Activated CD4-positive, CD25-positive, alpha-beta regulatory T cell treated with anti-CD3 and anti-CD28 coated beads, Interleukin-2, amount 50 U/mL, for 24 hours (primary cell): ENCODE data around the gene TMEM100.

Experiments
- ATAC-seq, 2 donors: fragments of 150-1000 bp; cut with Tn5 transposase; one replicate each; pipeline ENCODE4 v1.10.0; 2021; ENCODE audit warnings: mild to moderate bottlenecking in 1 of 2, moderate library complexity in 1 of 2

Gene TMEM100, protein sequence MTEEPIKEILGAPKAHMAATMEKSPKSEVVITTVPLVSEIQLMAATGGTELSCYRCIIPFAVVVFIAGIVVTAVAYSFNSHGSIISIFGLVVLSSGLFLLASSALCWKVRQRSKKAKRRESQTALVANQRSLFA

DNA sequence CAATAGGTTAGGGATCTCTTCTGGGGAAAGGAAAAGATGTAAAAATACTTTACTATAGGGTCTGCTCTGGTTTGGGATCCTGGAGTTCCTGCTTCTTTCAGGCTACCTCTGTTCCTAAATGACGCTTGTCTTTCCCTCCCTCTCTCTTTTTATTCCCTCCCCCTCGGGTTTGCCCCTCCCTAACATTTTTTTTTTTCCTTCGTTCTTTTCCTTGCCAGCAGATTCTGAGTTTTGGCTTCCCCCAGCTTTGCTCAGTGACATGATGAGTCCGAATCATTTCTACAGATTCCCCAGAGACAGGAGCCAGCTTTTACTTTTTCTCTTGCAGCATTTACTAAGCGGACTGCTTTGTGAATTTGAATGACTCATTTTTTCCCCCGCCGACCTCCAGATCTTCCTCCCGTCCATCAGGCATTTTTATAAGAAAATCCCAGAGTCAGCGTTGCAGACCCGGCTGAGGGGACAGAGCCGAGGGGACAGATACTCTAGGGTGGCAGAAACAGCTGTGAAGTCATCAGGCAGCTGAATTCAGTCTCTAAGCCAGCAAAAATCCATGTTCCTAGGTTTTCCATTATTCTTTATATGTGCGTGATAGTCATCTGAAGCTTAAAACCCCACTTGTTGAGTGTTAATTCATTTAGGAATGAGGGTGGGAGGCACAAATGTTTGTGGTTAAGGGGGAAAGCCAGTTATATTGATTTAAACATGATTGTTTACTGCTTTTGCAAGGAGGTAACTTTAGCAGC is at the start of gene TMEM100:
TSS of gene TMEM100 (minus strand) at position 123 of the 746 bp plus-strand sequence. CDS start 1,794 bp downstream, outside the sequence.
- ATAC-seq, result no peak

DNA sequence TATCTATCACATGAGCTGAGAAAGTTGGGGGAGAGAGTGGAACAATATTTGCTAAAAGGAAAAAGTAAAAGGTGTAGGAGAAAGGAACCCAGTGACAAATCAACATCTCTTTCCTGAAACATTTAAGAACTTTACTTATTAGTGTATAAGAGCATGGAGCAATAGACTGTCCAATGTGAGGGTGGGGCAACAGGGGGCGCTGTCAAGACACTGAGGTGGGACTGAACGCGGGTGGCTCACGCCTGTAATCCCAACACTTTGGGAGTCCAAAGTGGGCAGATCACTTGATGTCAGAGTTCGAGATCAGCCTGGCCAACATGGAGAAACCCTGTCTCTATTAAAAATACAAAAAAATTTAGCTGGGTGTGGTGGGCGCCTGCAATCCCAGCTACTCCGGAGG is 49.4 kb upstream of the TMEM100 start:
- ATAC-seq, result no peak

DNA sequence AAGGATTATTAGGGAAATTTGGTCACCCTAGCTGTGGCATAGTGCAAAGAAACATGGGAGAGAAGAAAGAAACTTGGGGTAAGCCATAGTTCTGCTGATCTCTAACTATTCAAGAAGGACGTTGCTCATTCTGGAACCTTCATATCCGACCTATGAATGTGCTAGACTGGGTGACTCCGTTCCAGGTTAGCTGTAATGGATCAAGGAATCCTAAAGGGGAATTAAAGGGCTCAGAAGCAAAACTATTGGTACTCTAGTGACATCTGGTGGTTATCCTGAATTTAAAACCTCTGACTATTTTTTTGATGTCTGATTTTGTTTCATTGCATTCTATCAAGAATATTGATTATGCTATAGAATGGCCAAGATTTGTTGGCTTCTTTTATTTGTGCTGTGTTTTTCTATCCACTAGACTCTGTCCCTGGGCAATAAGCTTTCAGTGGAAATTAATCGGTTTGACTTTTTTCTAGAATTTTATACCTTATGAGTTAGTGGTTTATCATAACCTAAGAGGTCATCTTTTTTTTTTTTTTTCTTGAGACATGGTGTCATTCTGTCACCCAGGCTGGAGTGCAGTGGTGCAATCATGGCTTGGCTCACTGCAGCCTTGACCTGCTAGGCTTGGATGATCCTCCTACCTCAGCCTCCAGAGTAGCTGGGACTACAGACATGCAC is 47.7 kb upstream of the TMEM100 start:
- no peak for ATAC-seq

DNA sequence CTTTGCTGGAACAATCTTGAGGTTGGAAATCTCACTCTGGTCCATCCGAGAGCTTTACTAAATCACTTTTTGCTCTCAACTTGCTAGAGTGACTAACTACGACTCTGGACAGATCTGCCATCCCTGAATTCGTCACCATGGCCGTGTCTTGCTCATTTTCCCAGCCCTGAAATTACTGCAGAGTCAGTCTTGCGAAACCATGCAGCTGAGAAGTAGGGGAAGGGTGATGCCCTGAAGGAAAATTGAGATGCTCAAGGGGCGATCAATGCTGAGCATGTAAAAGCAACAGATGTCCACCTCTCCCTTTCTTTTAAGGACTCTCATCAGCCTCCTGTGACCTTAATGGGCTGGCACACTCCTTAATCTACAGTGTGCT is 46.9 kb upstream of the TMEM100 start:
- no peak for ATAC-seq

DNA sequence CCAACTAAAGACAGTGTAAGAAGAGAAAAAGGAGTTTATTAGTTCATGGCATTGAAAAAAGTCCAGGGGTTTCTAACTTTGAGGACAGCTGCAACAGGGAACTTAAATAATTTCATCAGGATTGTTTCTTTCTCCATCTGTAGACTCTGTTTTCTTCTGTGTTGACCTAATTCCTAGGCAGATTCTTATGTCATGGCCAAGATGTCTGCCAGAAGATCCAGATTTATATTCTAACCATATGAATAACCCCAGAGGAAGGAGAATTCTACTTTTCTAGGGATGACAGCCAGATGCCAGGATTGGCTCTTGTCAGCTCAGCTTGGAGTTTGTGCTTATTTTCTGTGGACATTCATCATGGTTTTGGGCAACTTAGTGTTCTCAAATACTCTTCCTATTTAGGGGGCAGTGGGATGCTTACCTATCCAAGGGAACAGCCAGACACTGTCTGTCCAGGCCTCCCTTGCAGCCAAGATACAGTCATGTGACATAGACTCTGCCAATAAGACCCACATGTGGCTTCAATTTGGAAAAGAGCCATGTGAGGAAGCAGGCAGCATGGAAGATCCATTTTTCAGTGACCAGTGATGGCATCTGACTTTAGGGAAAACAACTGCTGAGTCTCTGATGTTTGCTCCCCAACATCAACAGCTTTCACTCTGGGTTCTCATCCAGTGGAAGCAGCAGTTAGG is 46.4 kb upstream of the TMEM100 start:
- no peak for ATAC-seq

DNA sequence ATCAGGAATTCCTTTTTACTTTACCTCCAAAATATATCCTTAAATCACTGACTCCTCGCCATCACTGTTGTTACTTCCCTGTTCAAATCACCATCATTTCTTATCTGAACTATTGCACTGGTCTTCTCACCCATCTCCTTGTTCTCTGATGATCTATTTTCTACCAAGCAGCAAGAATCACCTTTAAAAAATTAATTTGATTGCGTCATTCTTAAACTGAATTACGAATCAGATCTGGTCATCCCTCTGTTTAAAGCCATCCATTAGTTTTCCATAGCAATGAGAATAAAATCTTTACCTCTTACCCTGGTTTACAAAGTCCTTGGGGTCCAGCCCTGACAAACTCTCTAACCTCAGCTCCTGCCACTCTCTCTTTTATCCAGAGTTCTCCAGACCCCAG is 42.8 kb upstream of the TMEM100 start:
- ATAC-seq, result no peak

DNA sequence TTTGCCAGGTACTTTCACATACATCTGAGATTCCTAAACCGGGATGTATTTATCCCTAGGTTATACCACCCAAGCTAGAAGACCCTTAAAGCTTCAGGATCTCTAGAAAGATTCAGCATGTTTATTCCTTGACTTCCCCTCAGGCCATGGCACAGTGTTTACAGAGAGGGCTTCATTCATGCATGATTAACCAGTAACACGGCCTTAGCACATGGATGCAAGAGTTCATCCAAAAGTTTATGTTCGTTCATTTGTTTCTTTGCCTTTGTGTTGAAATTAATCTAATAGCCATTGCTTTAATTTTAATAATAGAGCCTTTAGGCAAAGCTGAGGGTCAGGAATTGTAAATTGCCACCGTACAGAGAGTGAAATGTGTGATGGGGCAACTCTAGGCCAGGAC is 41.9 kb upstream of the TMEM100 start:
- no peak for ATAC-seq

DNA sequence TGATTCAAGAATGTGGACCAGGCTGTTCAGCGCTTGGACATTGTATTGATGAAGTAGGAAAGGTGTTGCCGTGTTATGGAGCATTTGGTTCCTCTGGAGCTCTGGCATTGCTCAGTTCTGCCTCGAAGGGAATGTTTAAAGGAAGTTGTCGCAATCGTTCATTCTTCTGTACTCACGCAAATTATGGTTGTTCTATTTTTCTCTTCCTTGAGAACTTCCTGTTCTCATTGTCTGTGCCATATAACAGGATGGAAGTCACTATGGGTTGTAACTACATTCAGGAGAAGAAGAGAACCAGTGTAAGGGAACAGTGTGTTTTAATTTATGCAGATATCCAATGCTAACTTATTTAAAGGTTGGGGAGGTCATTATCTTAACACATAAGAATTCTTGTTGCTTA is 41.2 kb upstream of the TMEM100 start:
- ATAC-seq, result no peak

DNA sequence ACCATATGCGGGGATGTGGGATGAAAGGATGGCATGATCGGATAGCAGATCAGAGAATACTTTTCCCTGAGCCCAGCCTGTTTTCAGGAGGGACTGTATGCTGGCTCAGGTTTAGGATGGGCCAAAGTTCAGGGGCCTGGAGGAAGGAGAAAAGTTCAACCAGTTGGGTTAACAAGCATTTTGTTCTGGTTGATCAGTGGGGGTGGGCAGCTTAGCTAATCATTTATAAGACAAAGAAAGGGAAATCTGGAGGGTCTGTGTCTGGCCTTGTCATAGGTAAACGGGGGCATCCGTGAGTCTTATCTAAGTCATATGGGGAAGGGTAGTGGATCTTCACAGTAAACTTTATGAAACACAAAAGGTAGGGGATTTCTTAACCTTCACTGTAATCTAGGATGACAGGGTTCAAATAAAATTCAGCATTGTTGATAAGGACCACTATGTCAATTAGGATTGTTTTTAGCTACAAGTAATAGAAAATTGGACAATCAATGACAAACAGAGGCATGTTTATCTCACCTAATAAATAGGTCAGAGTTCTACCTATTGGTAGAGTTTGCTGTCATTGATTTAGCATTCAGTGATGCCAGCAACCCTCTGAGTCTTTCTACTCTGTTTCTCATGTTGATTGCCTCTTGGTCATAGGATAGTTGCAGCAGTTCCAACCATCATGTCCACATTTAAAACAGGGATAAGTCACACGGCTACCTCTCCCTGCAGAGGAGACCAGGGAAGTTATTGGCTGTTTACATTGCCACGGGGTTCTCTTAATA is 39.6 kb upstream of the TMEM100 start:
- ATAC-seq, result no peak

DNA sequence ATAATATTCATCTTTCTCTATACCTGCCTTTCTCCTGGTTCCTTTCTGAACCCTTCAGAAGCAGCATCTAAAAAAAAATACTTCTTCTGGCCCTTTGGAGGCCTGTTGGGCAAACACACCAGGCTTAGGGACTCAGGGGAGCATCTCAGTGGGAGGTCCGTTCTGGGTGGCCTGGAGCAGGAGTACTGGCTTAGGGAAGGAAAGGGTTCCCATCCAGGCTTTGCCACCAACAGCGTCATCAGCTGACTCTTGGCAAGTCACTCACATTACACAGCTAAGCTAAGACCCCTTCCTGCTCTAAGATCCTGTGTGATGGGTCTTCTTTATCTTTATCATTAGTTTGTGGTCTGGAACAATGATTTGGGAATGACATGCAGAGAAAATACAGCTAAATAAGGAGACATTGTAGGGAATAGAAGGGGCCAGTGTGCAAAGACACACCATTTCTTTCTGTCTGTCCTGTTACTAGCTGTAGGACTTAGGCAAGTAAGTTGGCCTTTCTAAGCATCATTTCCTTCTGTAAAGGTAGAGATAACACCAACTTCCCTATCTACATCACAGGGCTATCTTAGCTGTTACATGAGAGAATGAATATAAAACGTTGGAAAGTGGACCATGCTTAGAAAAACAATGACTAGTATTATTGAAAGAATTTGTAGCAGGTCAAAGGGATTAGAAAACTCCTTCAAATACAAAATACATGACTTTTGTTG is 38.1 kb upstream of the TMEM100 start:
- no peak for ATAC-seq

DNA sequence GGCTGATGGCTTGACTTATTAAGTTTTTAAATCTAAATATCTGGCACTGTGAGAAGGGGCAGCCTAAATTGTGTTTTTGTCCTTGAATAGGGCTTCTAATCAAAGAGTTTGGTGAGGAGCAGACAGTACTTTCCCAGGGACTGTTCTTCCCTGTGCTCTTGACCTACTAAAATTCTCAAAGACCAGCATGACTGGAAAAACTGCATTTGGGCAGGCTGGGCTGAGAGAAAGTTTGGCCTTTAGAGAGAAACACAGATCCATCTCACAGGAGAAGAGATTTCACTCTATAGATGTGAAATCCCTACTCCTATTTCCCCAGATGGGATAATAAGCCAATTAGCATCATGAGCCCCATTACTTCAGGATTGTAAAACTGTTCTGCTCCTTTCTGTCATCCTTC is 35.5 kb upstream of the TMEM100 start:
- no peak for ATAC-seq

DNA sequence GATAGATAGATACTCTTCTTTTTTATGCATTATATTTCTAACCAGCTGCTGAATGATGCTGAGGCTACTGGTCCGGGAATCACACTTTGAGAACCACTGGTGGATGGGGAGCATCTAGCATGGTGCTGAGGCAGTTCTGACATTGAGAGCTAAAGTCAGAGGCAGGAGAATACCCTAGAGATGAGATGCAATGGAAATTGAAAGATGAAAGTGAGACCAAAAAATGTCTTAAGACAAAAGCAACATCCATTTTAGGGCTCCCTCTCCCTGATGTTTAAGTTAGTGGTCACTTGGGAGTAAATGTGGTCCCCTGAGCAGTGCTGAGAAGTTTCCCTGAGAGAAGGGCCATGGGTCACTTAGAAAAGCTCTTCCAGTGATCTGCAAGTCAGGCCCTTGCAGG is 35.0 kb upstream of the TMEM100 start:
- ATAC-seq, result no peak

DNA sequence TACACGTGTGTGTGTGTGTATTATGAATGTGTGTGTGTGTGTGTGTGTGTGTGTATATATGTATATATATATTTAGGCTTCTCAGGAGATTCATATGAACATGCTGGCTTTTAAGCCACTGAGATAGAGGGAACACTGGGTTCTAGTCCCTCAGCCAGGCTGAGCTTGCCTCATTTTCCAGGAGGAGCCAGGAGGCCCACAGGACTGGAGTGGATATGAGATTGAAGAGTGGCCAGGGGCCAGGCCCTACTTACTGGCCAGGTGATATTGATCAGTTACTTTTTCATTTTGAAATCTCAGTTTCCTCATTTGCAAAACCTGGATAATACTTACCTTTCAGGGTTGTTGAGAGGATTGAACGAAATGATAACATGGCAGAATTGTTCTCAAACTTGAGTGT is 34.0 kb upstream of the TMEM100 start:
- no peak for ATAC-seq

DNA sequence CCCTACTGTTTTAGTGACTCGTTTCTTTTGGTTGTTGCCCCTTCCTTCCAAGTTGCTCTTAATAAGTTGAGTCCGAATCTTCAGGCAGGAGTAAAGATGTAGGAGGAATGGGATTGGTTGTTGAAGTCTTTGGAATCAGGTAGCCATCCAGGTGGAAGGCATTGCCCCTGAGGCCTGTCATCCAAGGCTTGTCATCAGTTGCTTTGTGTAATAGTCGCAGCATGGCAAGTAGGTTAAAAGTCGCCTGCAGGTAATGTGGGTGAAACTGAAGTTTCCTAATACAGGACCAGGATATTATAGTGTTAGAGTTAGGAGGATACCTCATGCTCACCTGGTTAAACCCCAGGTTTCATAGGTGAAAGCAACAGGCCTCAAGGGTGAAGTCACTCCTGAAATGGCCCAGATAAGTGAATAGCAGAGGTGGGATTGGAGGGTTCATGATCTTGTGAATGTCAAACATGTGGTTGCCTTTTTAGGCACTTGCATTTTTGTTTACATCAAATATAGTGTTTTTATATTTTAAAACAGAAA is 29.1 kb upstream of the TMEM100 start:
- ATAC-seq, result no peak

DNA sequence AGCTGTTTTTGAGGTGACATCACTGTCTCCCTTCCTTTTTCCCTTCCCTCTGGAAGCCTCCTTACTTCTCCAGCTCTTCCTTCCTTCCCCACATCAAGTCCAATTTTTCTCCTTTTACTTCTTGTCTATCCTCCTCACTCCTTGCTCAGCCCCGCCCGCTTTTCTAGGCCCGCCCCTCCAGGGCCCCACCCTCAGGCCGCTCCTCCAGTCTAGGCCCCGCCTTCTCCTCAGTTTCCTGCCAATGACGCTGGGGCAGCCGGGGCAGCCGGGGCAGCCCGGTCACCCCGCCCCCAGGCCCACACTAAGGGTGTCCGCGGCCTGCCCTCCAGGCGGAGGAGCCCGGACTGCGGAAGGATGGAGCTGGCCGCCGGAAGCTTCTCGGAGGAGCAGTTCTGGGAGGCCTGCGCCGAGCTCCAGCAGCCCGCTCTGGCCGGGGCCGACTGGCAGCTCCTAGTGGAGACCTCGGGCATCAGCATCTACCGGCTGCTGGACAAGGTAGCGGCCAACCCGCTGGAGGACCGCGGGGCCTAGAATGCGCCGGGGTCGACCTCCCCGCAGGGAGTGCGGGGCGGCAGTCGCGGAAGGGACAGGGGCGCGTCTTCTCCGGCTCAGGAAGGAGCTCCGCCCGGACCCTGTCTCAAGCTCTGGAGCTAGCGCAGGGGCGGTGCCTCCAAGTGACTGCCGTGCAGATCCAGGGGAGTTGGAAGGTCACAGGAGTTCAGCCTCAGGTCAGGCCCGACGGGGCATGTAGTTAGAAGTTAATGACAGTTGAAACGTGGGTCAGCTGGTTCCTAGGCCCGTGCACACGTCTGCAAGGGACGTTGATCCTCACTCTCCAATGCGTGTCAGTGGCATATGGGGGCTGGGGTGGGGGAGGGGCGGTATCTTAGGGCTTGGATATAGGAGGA is 28.3 kb upstream of the TMEM100 start, which contains the start of gene PCTP:
TSS of gene PCTP (plus strand) at position 302 of the 908 bp plus-strand sequence. CDS start at position 355, 53 bp downstream.
- ATAC-seq, result peak; percentile 96 to 97

DNA sequence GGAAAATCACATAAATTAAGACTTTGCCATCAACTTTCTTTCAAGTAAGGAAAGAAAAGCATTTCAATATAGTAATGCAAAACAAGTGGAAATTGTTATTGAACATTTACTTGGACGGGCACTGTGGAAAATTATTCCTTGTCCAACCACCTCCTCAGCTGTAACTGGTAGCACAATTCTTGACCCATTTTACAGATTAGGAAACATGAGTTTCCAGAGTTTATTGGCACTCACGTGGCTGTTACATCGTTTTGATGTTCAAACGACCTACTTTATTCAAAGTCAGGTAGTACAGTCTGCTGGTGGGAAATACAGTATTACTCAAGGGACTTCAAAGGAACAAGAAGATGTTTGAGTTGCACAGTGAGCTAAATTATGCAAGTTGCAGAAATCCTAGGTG is 27.3 kb upstream of the TMEM100 start:
- ATAC-seq, result no peak

DNA sequence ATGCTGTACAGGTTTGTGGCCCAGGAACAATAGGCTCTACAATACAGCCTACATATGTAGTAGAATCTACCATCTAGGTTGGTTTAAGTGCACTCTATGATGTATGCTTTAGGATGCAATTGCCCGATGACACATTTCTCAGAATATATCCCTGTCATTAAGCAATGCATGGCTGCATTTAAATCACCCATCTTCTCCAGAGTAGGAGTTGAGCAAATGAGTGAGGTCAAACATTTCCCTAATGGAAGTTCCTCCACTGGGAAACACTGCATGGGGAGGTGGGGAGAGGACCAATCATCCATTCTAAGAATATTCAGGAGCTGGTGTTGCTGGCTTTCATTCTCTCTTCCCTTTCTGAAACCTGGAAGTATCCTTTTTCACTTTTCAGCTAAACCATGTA is 26.2 kb upstream of the TMEM100 start:
- ATAC-seq, result no peak

DNA sequence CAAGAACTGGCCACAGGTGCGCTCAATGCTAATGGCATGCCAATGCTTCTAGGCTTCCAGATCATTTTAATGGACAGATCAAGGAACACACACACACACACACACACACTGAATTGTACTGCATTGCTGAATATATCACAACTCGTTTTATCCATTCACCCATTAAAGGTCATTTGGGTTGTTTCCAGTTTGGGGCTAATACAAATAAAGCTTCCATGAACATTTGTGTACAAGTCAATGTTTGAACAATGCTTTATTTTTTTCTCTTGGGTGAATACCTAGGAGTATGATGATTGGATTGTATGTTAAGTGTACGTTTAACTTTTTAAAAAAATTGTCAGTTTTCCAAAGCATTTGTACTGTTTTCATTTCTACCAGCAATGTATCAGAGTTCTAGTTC is 24.5 kb upstream of the TMEM100 start:
- ATAC-seq, result no peak

DNA sequence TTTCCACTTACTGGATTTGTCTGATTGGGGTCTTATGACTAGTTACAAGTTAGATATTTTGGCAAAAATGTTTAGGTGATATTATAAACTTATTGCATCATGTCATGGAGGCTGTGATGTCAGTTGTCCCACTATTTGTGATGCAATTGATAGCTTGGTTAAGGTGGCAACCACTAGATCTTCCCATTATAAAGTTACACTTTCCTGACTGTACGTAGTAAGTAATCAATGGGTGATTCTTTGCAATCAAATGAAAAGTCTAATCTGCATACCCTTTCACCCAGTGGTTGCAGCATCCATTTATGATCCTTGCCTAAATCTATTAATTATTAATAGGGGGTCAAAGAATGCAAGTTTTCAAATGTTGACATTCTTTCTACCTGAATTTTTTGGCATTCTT is 23.8 kb upstream of the TMEM100 start:
- no peak for ATAC-seq

DNA sequence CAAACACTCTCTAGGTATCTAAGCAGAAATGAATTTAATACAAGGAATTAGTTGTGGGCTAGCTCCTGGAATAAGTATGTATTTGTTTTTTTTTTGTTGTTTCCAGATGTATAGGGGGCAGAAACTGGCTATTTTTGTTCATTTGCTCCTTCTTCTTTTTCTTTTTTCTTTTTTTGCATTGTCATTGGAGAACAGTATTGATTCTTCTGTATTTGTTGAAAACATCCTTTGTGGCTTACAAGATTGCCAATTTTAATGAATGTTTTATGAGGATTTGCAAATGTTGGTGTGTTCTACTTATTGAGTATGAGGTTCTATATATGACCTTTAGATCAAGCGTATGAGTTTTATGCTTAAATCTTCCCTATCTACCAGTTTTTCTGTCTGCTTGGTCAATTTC is 22.6 kb upstream of the TMEM100 start:
- ATAC-seq, result no peak
